Measurements from ENCODE around the gene FAM3B. TPM values are rescaled to one million over a fixed set of nuclear protein-coding genes. Genes with fewer than 3 reads are reported as not detected.

Gene FAM3B
- total and polyA plus RNA-seq, 2 experiments from 2014 or later, result 2.5 to 3.6 TPM

DNA sequence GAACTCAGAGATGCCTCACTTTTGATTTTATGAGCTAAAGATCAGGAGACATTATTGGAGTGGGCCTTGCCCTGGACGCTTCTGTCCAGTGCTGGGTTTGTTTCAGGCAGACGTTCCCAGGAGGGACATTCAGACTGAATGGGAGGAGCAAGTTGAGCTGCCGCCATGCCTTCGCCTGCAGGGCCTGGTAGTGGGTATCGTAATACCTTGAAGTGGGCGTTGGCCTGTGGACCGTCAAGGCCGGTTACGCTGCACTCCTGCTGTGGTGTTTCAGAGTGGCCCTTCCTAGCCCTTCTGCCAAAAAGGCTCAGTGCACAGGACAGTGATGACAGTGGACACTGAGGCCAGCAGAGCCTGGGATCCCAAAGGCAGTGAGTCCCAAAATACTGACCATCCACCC, 1.6 kb downstream of the FAM3B start (continued):
- TF ChIP-seq ZNF114 (CRISPR knock-in tag; IDR thresholded peaks at IDR 0.05), result no peak
- no peak for TF ChIP-seq NANOG (IDR thresholded peaks at IDR 0.05; ENCODE audit: borderline replicate concordance)
- TF ChIP-seq, protein P1, sequence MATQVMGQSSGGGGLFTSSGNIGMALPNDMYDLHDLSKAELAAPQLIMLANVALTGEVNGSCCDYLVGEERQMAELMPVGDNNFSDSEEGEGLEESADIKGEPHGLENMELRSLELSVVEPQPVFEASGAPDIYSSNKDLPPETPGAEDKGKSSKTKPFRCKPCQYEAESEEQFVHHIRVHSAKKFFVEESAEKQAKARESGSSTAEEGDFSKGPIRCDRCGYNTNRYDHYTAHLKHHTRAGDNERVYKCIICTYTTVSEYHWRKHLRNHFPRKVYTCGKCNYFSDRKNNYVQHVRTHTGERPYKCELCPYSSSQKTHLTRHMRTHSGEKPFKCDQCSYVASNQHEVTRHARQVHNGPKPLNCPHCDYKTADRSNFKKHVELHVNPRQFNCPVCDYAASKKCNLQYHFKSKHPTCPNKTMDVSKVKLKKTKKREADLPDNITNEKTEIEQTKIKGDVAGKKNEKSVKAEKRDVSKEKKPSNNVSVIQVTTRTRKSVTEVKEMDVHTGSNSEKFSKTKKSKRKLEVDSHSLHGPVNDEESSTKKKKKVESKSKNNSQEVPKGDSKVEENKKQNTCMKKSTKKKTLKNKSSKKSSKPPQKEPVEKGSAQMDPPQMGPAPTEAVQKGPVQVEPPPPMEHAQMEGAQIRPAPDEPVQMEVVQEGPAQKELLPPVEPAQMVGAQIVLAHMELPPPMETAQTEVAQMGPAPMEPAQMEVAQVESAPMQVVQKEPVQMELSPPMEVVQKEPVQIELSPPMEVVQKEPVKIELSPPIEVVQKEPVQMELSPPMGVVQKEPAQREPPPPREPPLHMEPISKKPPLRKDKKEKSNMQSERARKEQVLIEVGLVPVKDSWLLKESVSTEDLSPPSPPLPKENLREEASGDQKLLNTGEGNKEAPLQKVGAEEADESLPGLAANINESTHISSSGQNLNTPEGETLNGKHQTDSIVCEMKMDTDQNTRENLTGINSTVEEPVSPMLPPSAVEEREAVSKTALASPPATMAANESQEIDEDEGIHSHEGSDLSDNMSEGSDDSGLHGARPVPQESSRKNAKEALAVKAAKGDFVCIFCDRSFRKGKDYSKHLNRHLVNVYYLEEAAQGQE (IDR thresholded peaks at IDR 0.05; ENCODE audit: unreplicated experiment), result no peak
- no peak for TF ChIP-seq CREB1 (CRISPR knock-in tag; IDR thresholded peaks at IDR 0.05; ENCODE audit: low read depth)
- no peak for TF ChIP-seq EZH2phosphoT487 (IDR thresholded peaks at IDR 0.05; ENCODE audit: unreplicated experiment)
- TF ChIP-seq ZNF331 (CRISPR knock-in tag; IDR thresholded peaks at IDR 0.05; ENCODE audit: low read depth), result no peak

DNA sequence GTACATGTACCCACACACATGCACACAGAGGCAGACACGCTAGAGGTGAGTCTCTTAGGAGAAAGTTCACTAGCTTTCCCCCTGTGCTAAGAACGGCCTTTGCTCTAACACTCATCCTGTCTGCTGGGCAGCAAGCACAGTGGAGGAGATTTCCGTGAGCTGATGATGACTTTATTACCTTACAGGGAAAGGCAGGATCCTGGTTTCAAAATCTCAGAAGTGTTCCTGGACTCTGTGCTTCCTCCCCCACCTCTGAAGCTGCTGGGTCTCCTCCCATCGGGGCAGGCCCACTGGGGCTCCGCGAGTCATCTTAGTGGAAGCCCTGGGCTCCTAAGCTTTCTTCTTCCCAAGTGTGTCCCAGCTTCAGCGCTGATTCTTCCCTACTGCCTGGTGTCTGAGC, 2.7 kb downstream of the FAM3B start:
- peaks cover 5% of the 10 kb centered on the region for H3K4me1 ChIP-seq (ENCODE audit: insufficient read depth)
- no peak overlapping the region for H3K4me3 ChIP-seq
- no peaks in the 10 kb centered on the region for H3K79me2 ChIP-seq (replicated peaks; ENCODE audit: insufficient read depth)
- no peaks in the 10 kb centered on the region for H3F3A ChIP-seq (replicated peaks; ENCODE audit: low read depth)
- no peak overlapping the region for H3K27ac ChIP-seq (ENCODE audit: low read depth)
- Mint-ChIP-seq H3K27me3 (ENCODE audit: insufficient read depth, low read depth, poor library complexity) (peaks cover 14% of the 10 kb centered on the region), H3K9me3 (no peaks in the 10 kb centered on the region; the same call in 2 of the 3 replicates), H3K4me3 (no peak overlapping the region), H3K27ac (no peak overlapping the region), H3K4me1 (peaks cover 14% of the 10 kb centered on the region), H3K36me3 (ENCODE audit: low read depth) (no peaks in the 10 kb centered on the region)
- no peak overlapping the region for H3K4me2 ChIP-seq
- no peaks in the 10 kb centered on the region for H3K36me3 ChIP-seq (ENCODE audit: insufficient read depth)
- H2AFZ ChIP-seq, result no peak overlapping the region
- ATAC-seq (no peak), DNase-seq (ENCODE audit: low spot score) (no peak)
- peaks cover 24% of the 10 kb centered on the region for H3K27me3 ChIP-seq (ENCODE audit: insufficient read depth)
- no peaks in the 10 kb centered on the region for H3K9me2 ChIP-seq (ENCODE audit: insufficient read depth)
- H4K20me1 ChIP-seq (replicated peaks; ENCODE audit: insufficient read depth), result no peaks in the 10 kb centered on the region
- TF ChIP-seq, protein P2, sequence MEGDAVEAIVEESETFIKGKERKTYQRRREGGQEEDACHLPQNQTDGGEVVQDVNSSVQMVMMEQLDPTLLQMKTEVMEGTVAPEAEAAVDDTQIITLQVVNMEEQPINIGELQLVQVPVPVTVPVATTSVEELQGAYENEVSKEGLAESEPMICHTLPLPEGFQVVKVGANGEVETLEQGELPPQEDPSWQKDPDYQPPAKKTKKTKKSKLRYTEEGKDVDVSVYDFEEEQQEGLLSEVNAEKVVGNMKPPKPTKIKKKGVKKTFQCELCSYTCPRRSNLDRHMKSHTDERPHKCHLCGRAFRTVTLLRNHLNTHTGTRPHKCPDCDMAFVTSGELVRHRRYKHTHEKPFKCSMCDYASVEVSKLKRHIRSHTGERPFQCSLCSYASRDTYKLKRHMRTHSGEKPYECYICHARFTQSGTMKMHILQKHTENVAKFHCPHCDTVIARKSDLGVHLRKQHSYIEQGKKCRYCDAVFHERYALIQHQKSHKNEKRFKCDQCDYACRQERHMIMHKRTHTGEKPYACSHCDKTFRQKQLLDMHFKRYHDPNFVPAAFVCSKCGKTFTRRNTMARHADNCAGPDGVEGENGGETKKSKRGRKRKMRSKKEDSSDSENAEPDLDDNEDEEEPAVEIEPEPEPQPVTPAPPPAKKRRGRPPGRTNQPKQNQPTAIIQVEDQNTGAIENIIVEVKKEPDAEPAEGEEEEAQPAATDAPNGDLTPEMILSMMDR (conservative IDR thresholded peaks at IDR 0.05; ENCODE audit: low read depth in 2 of 2), result no peak
- TF ChIP-seq CREB1 (CRISPR knock-in tag; IDR thresholded peaks at IDR 0.05; ENCODE audit: low read depth), result no peak
- TF ChIP-seq, protein P1 (IDR thresholded peaks at IDR 0.05; ENCODE audit: unreplicated experiment), result no peak
- no peak for TF ChIP-seq EZH2phosphoT487 (IDR thresholded peaks at IDR 0.05; ENCODE audit: unreplicated experiment)
- TF ChIP-seq NANOG (IDR thresholded peaks at IDR 0.05; ENCODE audit: borderline replicate concordance), result no peak
- TF ChIP-seq JUNB (IDR thresholded peaks at IDR 0.05; ENCODE audit: unreplicated experiment), result no peak
- TF ChIP-seq ZNF114 (CRISPR knock-in tag; IDR thresholded peaks at IDR 0.05), result no peak
- TF ChIP-seq, protein P3, sequence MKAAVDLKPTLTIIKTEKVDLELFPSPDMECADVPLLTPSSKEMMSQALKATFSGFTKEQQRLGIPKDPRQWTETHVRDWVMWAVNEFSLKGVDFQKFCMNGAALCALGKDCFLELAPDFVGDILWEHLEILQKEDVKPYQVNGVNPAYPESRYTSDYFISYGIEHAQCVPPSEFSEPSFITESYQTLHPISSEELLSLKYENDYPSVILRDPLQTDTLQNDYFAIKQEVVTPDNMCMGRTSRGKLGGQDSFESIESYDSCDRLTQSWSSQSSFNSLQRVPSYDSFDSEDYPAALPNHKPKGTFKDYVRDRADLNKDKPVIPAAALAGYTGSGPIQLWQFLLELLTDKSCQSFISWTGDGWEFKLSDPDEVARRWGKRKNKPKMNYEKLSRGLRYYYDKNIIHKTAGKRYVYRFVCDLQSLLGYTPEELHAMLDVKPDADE (IDR thresholded peaks at IDR 0.05), result no peak
- TF ChIP-seq ZNF331 (CRISPR knock-in tag; IDR thresholded peaks at IDR 0.05; ENCODE audit: low read depth), result no peak
- TF ChIP-seq EZH2 (IDR thresholded peaks at IDR 0.05; ENCODE audit: low read depth, unreplicated experiment), result no peak

All from GM23338 (cell line).